Neural progenitor cell (in vitro differentiated cells): ENCODE results near the gene SATB2.

Source experiments
- EZH2 ChIP-seq: fragments of 200-600 bp; sonication (generic); IDR thresholded peaks from 2 replicates; pipeline ENCODE4 v1.6.1; 2017; ENCODE audit warnings: antibody characterized with exemption, mild to moderate bottlenecking, moderate library complexity
- TF ChIP-seq, protein P1 (sequence below): fragments of 200-600 bp; sonication (generic); IDR thresholded peaks from 2 replicates; pipeline ENCODE4 v1.5.1; 2017; ENCODE audit warnings: antibody characterized with exemption, mild to moderate bottlenecking

DNA sequence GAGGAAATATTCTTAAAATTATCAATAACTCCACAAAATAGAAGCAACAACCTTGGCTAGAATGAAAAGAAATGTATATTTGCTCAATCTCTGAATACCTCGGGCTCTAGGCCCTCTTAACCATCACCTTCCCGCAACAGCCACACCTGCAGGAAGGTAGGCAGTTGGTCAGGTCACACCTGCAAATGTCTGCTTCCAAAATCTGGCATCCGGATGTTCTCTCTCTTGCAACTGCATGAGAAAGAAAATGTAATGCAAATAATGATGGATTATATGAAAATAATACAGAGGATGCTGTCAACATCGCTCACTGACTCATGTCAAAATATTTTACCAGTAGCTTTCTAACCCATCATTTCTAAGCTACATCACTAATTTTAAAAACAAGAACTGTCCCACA, 148.3 kb downstream of the SATB2 start:
- TF ChIP-seq, protein P1, sequence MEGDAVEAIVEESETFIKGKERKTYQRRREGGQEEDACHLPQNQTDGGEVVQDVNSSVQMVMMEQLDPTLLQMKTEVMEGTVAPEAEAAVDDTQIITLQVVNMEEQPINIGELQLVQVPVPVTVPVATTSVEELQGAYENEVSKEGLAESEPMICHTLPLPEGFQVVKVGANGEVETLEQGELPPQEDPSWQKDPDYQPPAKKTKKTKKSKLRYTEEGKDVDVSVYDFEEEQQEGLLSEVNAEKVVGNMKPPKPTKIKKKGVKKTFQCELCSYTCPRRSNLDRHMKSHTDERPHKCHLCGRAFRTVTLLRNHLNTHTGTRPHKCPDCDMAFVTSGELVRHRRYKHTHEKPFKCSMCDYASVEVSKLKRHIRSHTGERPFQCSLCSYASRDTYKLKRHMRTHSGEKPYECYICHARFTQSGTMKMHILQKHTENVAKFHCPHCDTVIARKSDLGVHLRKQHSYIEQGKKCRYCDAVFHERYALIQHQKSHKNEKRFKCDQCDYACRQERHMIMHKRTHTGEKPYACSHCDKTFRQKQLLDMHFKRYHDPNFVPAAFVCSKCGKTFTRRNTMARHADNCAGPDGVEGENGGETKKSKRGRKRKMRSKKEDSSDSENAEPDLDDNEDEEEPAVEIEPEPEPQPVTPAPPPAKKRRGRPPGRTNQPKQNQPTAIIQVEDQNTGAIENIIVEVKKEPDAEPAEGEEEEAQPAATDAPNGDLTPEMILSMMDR = no peak
- no peak for TF ChIP-seq EZH2
